ENCODE results near the gene RBKS. TPM values are rescaled to one million over a fixed set of nuclear protein-coding genes. Genes with fewer than 3 reads are reported as not detected.

RBKS gene
- 0.23 and 3.6 TPM in 2 replicates for total RNA-seq (2014; rRNA removed; shearing (Covaris generic))

- DNase-seq (ENCODE audit: low spot score), result peak; percentile 62
Observed at GRCh38 chr2:27890146-27890923, at the start of gene RBKS, which contains the start of gene BABAM2. TSS of gene RBKS (minus strand) at chr2:27890387. CDS start at chr2:27890345, 42 bp downstream. TSS of gene BABAM2 (plus strand) at chr2:27890729. CDS start at chr2:27894557, 3,828 bp downstream.

GRCh38 chr2:27935026-27935425 is 44.8 kb upstream of the RBKS start:
- DNase-seq (ENCODE audit: low spot score), result no peak

DNA sequence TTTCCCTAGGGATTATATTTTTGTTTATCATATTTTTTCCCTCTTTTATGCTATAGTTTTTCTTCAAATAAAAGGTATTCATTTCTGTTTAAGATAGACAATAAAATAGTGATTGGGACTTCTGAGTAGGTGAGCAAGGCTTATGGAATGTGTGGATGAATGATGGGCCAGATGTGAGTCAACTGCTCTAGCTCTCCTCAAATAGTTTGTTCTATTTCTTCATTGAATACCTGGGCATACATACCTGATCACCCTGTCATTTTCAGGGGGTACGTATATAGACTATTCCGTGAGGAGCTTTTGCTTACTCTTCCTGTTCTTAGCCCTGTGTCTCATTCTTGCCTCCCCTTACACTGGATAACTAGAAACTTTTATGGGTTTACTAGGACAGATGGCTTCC is 42.2 kb upstream of the RBKS start:
- no peak for DNase-seq (ENCODE audit: low spot score)

GRCh38 chr2:27931361-27931950 is 41.3 kb upstream of the RBKS start:
- no peak for DNase-seq (ENCODE audit: low spot score)

- DNase-seq (ENCODE audit: low spot score), result no peak
Observed at GRCh38 chr2:27929916-27930486, 39.8 kb upstream of the RBKS start.

GRCh38 chr2:27925766-27926472 is 35.7 kb upstream of the RBKS start:
- no peak for DNase-seq (ENCODE audit: low spot score)

DNA sequence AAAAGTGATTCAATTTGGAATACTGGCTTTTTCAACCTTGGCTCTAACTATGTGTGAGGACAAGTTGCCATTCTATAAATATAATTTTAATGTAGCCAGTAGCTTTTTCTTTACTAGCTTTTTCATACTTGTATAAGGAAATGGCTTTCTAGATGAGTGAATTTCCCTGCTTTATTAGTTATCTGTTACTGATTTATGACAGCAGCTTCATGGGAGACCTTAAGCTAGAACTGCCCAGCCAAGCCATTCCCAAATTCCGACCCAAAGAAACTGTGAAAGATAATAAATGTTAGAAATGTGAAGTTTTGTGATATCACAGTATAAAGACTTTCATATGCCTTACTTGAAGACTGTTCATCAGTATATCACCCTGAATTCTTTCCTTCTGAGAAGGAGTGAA is 32.7 kb upstream of the RBKS start:
- DNase-seq (ENCODE audit: low spot score), result no peak

DNA sequence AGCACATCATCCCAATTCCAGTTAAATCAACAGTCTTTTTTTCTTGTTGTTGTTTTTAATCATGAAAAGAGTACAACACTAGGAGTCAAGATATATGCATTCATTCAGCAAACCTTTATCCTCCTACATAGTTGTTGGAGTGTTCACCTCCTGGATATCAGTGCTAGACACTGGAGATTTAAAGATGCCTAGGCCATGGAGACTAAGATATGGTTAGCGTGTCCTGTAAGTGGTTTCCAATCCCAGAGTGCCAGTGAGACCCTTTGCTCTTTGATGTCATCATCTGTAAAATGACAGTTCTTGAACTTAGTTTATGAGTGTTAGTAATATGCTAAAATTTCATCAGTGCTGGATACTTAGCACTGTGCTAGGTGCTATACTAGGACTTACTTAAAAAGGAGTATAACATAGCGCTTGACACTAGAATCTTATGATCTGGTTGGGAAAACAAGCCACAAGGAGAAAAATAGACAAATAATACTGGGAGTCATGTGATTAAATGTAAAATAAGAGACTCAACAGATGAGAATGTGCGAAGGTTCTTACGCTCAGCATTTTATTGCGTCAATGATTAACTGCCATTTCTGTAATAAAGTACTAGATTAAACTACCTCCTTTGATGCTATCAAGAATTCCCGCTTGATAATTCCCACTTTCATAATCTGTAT is 31.8 kb upstream of the RBKS start:
- no peak for DNase-seq (ENCODE audit: low spot score)

DNA sequence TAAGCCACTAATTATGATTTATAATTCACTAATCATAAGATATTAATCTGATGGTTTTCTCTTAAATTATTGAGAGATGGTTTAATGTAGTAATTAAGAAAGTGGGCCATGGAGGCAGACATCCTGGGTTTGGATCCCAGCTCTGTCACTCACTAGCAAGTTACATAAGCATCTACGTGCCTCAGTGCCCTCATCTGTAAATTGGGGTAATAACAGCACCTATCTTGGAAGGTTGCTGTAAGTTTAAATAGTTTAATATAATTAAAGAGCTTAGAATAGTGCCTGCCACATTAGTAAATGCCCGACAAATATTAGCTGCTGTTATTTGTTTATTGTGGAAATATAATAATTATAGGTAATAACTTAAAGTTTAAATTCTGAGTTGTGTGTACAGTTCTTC is 31.2 kb upstream of the RBKS start:
- DNase-seq (ENCODE audit: low spot score), result no peak

DNA sequence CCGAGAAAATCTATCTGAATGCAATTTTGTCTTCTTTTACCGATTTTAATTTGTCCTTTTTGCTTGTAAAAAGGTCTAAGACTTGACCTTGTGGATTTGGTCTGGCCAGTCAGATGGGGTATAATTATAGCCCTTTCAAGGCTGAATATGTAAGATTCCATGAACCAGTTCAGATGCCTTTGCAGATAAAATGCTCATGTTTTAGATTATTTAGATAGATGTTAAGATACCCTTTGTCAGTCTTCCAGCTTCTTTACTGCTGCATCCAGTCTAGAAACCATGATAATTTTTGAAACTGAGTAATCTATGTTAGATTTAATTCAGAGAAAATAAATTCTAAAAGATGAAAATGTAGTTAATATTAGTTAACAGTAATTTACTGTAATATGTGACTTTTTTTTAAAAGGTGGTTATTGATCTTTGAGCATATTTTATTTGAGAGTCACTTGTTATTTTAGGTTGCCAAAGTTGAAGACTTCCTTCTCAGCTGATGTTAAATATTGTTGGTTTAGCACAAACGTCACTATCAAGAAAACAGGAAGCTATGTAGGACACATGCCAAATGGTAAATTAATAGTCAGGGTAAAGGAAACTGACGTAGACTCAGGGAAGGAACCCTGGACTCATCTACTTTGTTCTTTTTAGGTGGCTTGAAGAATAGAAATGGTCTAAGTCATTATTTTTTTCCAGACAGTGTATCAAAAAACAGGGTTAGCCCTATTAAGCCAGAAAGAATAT is 30.1 kb upstream of the RBKS start:
- no peak for DNase-seq (ENCODE audit: low spot score)

DNA sequence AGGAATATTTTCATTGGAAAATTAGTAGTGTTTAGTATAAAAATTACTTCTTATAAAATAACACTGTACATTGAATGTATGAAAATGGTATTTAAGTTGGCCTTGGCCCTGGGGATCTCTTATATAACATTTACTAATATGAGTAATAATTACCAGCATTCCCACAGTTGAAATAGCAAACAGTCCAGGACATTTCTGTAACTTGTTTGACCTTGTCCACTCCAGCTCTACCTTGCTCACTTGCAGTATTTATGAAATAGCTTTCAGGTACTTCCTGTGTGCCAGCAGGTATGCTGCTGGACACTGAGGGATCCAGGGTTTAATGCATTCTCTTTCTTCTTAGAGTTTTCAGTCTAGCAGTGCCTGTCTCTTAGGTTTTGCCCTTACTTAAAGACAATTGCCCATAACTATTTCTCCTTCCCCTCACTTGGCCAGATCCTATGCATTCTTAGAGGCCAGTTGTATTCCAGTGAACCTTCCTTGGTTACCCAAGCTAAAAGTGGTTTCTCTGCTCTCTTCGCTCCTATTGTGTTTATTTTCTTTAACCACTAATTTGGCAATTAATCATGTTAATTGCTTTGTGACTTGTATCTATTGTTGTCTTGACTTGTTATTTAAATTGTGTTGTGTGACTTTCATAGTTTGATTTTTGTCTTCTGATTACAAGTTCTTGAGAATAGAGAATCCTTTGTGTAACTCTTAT is 26.3 kb upstream of the RBKS start:
- no peak for DNase-seq (ENCODE audit: low spot score)

DNA sequence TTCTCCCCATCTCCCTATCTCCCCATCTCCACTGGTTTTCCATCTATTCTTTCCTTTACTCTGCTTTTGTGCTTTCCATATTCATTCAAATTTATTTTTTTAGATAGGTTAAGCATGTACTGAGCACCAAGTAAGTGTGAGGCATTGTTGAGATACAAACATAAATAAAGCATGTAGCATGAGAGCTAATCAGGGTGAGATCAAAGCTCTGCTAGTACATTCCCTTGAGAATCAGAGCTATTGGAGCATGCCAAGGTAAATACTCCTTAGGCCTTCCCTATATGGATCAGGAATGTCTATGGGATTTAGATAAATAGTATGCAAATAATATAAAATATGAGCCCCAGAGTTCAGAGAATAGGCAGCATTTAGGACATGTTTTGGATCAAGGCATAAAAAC is 25.7 kb upstream of the RBKS start:
- DNase-seq (ENCODE audit: low spot score), result no peak

DNA sequence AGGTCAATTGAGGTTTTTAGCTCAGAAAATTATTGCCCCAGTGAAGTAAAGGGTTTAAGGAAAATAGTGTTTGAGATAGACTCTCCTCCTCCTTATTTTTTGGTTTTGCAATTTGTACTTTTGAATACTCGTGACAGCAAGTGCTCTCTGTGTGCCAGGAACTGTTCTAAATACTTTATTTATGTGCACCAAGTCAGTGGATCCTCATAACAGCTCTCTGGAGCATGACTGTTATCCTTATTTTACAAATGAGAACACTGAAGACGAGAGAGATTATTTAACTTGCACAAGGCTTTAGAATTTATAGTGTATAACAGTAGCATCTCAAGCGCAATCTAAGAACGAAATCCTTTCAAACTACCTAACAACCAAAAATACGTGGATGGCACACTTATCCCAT is 25.0 kb upstream of the RBKS start:
- DNase-seq (ENCODE audit: low spot score), result no peak

DNA sequence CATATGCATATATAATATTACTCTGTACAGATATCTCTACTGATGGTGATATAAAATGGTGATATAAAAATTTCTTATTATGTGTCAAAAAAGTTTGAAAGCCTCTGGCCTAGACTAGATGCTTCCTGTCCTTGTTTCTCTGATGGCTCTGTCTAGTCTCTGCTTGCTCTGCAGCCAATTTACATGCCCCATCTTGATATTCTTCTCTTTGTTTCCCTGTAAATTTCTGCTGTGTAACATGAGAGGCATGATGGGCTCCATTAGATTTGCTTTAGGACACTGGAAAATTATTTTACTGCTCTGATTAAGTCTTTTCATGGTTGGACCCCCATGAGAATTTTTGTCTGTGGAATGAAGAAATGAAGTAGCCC is 24.6 kb upstream of the RBKS start:
- DNase-seq (ENCODE audit: low spot score), result no peak

DNA sequence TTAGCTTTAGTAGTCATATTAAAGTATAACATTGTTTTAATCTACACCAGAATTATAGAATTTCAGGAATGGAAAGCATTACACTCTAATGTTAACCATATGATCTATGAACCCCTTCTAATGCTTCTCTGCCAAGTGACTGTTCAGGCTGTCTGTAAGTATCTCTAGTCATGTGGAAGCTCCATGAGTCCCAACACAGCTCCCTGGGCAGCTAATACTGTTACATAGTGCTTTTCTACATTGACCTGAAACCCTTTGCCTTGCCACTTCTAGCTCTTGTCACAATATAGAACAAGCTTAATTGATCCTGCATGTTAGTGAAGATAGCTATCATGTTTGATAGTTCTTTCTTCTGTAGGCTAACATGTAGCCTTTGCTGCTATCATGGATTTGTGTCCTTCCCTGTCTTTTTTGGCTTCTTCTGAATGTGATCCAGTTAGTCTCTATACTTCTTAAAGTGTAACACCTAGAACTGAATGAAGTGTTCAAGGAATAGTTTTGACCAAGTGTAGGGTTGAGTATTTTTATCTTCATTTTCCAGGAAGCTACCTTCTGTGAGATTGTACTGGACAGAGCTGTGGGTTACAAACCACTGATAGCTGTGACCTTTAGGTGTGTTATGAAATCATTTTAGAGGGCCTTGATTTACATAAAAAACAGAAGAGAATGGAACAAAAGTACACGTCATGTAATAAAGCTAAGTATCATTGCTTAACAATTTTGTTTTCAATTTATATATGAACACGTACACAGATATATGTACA is 24.0 kb upstream of the RBKS start:
- no peak for DNase-seq (ENCODE audit: low spot score)

- no peak for DNase-seq (ENCODE audit: low spot score)
Observed at GRCh38 chr2:27912512-27912911, 22.3 kb upstream of the RBKS start.

DNA sequence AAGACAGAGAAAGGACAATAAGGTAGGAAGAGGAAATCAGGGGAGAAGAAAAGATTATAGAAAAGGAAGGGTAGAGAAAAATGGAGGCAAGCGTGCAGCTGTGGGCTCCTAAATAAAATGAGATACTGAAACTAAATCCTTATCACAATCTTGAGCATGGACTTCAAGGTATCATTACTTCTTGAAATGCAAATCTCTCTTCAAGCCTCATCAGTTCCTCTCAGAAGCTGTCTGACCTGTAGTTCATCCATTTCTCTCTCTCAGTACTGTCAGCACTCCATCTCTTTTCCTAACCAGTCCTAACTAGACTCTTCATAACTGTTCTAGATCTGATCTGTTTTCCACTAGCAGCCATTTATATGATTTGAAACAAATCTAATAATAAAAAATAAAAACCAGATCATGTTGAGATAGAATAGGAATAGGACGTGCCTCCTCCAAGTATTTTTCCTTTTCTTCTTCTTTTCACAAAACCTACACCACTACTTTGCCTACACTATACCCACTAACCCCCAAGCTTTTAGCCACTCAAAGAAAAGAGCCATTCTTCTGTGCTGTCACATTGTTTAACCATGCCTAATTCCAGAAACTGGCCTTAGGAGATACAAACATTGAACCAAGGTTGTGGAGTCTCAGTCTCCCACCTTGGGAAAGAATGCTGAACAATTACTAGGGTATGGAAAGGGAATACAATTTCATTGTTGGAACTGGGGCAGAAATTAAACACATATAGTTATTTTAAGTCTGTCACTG is 21.4 kb upstream of the RBKS start:
- DNase-seq (ENCODE audit: low spot score), result no peak

- DNase-seq (ENCODE audit: low spot score), result no peak
Observed at GRCh38 chr2:27909901-27910300, 19.7 kb upstream of the RBKS start.

- no peak for DNase-seq (ENCODE audit: low spot score)
Observed at GRCh38 chr2:27907547-27907946, 17.4 kb upstream of the RBKS start.
